ENCODE measurements around the gene GRM5. TPM values are rescaled to one million over a fixed set of nuclear protein-coding genes. Genes with fewer than 3 reads are reported as not detected.

Gene GRM5
- total and polyA plus RNA-seq, 2 donors (not counting 1 experiment from before 2014, with no cell fraction given) = not detected

- H3K9ac ChIP-seq (ENCODE audit: low read length) = no peak overlapping the region
- no peaks in the 10 kb centered on the region for H3K4me1 ChIP-seq (ENCODE audit: control insufficient read depth in 2 of 2, insufficient read depth in 2 of 2, low read length in 2 of 2)
- no peak overlapping the region for H3K27ac ChIP-seq (ENCODE audit: low read length in 2 of 2)
- no peaks in the 10 kb centered on the region for H3K27me3 ChIP-seq (replicated peaks in 1 of 4; ENCODE audit: control extremely low read depth in 1 of 4, control insufficient read depth in 3 of 4, insufficient read depth in 4 of 4, low read length in 3 of 4)
- Mint-ChIP-seq H3K4me3 (no peak overlapping the region), H3K9me3 (ENCODE audit: insufficient read depth) (no peaks in the 10 kb centered on the region), H3K27me3 (no peaks in the 10 kb centered on the region), H3K27ac (no peak overlapping the region), H3K4me1 (no peaks in the 10 kb centered on the region)
- DNase-seq = no peak
- intact Hi-C loops (cut with micrococcal nuclease) = no loop called here
- H3K4me3 ChIP-seq (ENCODE audit: control extremely low read depth in 1 of 5, extremely low read depth in 1 of 5, insufficient read depth in 1 of 5, low read depth in 2 of 5, low read length in 4 of 5) = no peak overlapping the region
- TF ChIP-seq EZH2 (IDR thresholded peaks at IDR 0.05; ENCODE audit: borderline replicate concordance, insufficient read depth, low read depth, low read length, poor library complexity, severe bottlenecking) = no peak
- no peak for TF ChIP-seq CTCF (IDR thresholded peaks at IDR 0.05)
- WGBS (ENCODE audit: insufficient coverage) = no CpG with 5 or more reads among the region's 2 CpGs
- CTCF ChIA-PET = interaction anchor here (0.6 kb wide), 1 partner anchor 182 kb away, joined by 4 read pairs; no protein-coding TSS in a partner anchor
- H2AFZ ChIP-seq (ENCODE audit: insufficient read depth, low read depth, low read length, poor library complexity, severe bottlenecking) = no peak overlapping the region
- H3K4me2 ChIP-seq (replicated peaks; ENCODE audit: low read depth, low read length, poor library complexity, severe bottlenecking) = no peak overlapping the region
- no peaks in the 10 kb centered on the region for H3K79me2 ChIP-seq (ENCODE audit: control insufficient read depth, insufficient read depth, low read length)
- H3K36me3 ChIP-seq (replicated peaks in 1 of 2; ENCODE audit: control extremely low read depth in 1 of 2, control insufficient read depth in 1 of 2, extremely low read depth in 1 of 2, insufficient read depth in 2 of 2, low read length in 1 of 2) = no peaks in the 10 kb centered on the region
- no peak for ATAC-seq (ENCODE audit: low read depth)
- no peaks in the 10 kb centered on the region for H4K20me1 ChIP-seq (ENCODE audit: control insufficient read depth, insufficient read depth, low read length, poor library complexity, severe bottlenecking)
- no peaks in the 10 kb centered on the region for H3K9me3 ChIP-seq (ENCODE audit: control extremely low read depth in 1 of 3, control insufficient read depth in 2 of 3, insufficient read depth in 1 of 3, low read length in 2 of 3)
- POLR2A ChIA-PET = interaction anchor here (0.6 kb wide), 1 partner anchor 1019 kb away, joined by 3 read pairs; no protein-coding TSS in a partner anchor
Observed at GRCh38 chr11:88597387-88597786, 468.4 kb downstream of the GRM5 start.

GRCh38 chr11:88596786-88597185, 469.0 kb downstream of the GRM5 start:
- H3K27ac Mint-ChIP-seq = no peak overlapping the region
- intact Hi-C loops (cut with micrococcal nuclease) = no loop called here
- Histone ChIP-seq H3K36me3 (replicated peaks in 1 of 2; ENCODE audit: control extremely low read depth in 1 of 2, control insufficient read depth in 1 of 2, extremely low read depth in 1 of 2, insufficient read depth in 2 of 2, low read length in 1 of 2) (no peaks in the 10 kb centered on the region), H3K9me3 (ENCODE audit: control extremely low read depth in 1 of 3, control insufficient read depth in 2 of 3, insufficient read depth in 1 of 3, low read length in 2 of 3) (no peaks in the 10 kb centered on the region), H3K4me2 (replicated peaks; ENCODE audit: low read depth, low read length, poor library complexity, severe bottlenecking) (no peak overlapping the region), H4K20me1 (ENCODE audit: control insufficient read depth, insufficient read depth, low read length, poor library complexity, severe bottlenecking) (no peaks in the 10 kb centered on the region), H3K9ac (ENCODE audit: low read length) (no peak overlapping the region), H3K27ac (ENCODE audit: low read length in 2 of 2) (no peak overlapping the region), H3K27me3 (replicated peaks in 1 of 4; ENCODE audit: control extremely low read depth in 1 of 4, control insufficient read depth in 3 of 4, insufficient read depth in 4 of 4, low read length in 3 of 4) (no peaks in the 10 kb centered on the region), H2AFZ (ENCODE audit: insufficient read depth, low read depth, low read length, poor library complexity, severe bottlenecking) (no peak overlapping the region), H3K4me1 (ENCODE audit: control insufficient read depth in 2 of 2, insufficient read depth in 2 of 2, low read length in 2 of 2) (no peaks in the 10 kb centered on the region), H3K79me2 (ENCODE audit: control insufficient read depth, insufficient read depth, low read length) (no peaks in the 10 kb centered on the region), H3K4me3 (ENCODE audit: control extremely low read depth in 1 of 5, extremely low read depth in 1 of 5, insufficient read depth in 1 of 5, low read depth in 2 of 5, low read length in 4 of 5) (no peak overlapping the region)
- no peaks in the 10 kb centered on the region for H3K9me3 Mint-ChIP-seq (ENCODE audit: insufficient read depth)
- ATAC-seq (ENCODE audit: low read depth) (no peak), DNase-seq (no peak)
- CTCF ChIA-PET = interaction anchor here (0.6 kb wide), 1 partner anchor 181 kb away, joined by 4 read pairs; no protein-coding TSS in a partner anchor
- H3K4me3 Mint-ChIP-seq = no peak overlapping the region
- TF ChIP-seq EZH2 (IDR thresholded peaks at IDR 0.05; ENCODE audit: borderline replicate concordance, insufficient read depth, low read depth, low read length, poor library complexity, severe bottlenecking) = no peak
- no peak for TF ChIP-seq CTCF (IDR thresholded peaks at IDR 0.05)
- H3K4me1 Mint-ChIP-seq = no peaks in the 10 kb centered on the region
- no peaks in the 10 kb centered on the region for H3K27me3 Mint-ChIP-seq
- WGBS (ENCODE audit: insufficient coverage) = no CpG with 5 or more reads among the region's 2 CpGs
- POLR2A ChIA-PET = no interaction called here
